ENCODE measurements around the gene KIF26B. TPM values are rescaled to one million over a fixed set of nuclear protein-coding genes. Genes with fewer than 3 reads are reported as not detected.

KIF26B gene
- total and polyA plus RNA-seq, 2 experiments from 2014 or later, result 0.03 to 0.76 TPM

- Mint-ChIP-seq H3K4me3 (no peak overlapping the region), H3K4me1 (peaks cover 6% of the 10 kb centered on the region; the same call in 2 of the 3 replicates), H3K27ac (no peak overlapping the region), H3K36me3 (ENCODE audit: low read depth) (no peaks in the 10 kb centered on the region), H3K9me3 (peaks cover 3% of the 10 kb centered on the region; the same call in 1 of the 3 replicates), H3K27me3 (ENCODE audit: insufficient read depth, low read depth, poor library complexity) (no peaks in the 10 kb centered on the region)
- Histone ChIP-seq H3K4me3 (no peak overlapping the region), H4K20me1 (replicated peaks; ENCODE audit: insufficient read depth) (no peaks in the 10 kb centered on the region), H3K9me2 (ENCODE audit: insufficient read depth) (0 out of 2 replicates have a peak, but pooled peaks cover 4% of the 10 kb centered on the region), H3K27ac (ENCODE audit: low read depth) (no peak overlapping the region), H3K27me3 (ENCODE audit: insufficient read depth) (no peaks in the 10 kb centered on the region), H2AFZ (no peak overlapping the region), H3K4me2 (no peak overlapping the region), H3K4me1 (ENCODE audit: insufficient read depth) (no peaks in the 10 kb centered on the region), H3K79me2 (replicated peaks; ENCODE audit: insufficient read depth) (no peaks in the 10 kb centered on the region), H3K36me3 (ENCODE audit: insufficient read depth) (no peaks in the 10 kb centered on the region), H3F3A (replicated peaks; ENCODE audit: low read depth) (no peaks in the 10 kb centered on the region)
- ATAC-seq (no peak), DNase-seq (ENCODE audit: low spot score) (no peak)
- TF ChIP-seq CREB1 (CRISPR knock-in tag; IDR thresholded peaks at IDR 0.05; ENCODE audit: low read depth), result no peak
- TF ChIP-seq CTCF (conservative IDR thresholded peaks at IDR 0.05; ENCODE audit: low read depth in 2 of 2), result no peak
- no peak for TF ChIP-seq STAT1 (IDR thresholded peaks at IDR 0.05; ENCODE audit: unreplicated experiment)
- TF ChIP-seq, protein P1, sequence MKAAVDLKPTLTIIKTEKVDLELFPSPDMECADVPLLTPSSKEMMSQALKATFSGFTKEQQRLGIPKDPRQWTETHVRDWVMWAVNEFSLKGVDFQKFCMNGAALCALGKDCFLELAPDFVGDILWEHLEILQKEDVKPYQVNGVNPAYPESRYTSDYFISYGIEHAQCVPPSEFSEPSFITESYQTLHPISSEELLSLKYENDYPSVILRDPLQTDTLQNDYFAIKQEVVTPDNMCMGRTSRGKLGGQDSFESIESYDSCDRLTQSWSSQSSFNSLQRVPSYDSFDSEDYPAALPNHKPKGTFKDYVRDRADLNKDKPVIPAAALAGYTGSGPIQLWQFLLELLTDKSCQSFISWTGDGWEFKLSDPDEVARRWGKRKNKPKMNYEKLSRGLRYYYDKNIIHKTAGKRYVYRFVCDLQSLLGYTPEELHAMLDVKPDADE (IDR thresholded peaks at IDR 0.05), result no peak
- TF ChIP-seq NANOG (IDR thresholded peaks at IDR 0.05; ENCODE audit: borderline replicate concordance), result no peak
- TF ChIP-seq ZNF114 (CRISPR knock-in tag; IDR thresholded peaks at IDR 0.05), result no peak
- TF ChIP-seq ZNF331 (CRISPR knock-in tag; IDR thresholded peaks at IDR 0.05; ENCODE audit: low read depth), result no peak
- TF ChIP-seq JUNB (IDR thresholded peaks at IDR 0.05; ENCODE audit: unreplicated experiment), result no peak
- no peak for TF ChIP-seq POLR2AphosphoS5 (IDR thresholded peaks at IDR 0.05; ENCODE audit: low read depth)
- TF ChIP-seq EZH2 (IDR thresholded peaks at IDR 0.05; ENCODE audit: low read depth, unreplicated experiment), result no peak
- TF ChIP-seq, protein P2, sequence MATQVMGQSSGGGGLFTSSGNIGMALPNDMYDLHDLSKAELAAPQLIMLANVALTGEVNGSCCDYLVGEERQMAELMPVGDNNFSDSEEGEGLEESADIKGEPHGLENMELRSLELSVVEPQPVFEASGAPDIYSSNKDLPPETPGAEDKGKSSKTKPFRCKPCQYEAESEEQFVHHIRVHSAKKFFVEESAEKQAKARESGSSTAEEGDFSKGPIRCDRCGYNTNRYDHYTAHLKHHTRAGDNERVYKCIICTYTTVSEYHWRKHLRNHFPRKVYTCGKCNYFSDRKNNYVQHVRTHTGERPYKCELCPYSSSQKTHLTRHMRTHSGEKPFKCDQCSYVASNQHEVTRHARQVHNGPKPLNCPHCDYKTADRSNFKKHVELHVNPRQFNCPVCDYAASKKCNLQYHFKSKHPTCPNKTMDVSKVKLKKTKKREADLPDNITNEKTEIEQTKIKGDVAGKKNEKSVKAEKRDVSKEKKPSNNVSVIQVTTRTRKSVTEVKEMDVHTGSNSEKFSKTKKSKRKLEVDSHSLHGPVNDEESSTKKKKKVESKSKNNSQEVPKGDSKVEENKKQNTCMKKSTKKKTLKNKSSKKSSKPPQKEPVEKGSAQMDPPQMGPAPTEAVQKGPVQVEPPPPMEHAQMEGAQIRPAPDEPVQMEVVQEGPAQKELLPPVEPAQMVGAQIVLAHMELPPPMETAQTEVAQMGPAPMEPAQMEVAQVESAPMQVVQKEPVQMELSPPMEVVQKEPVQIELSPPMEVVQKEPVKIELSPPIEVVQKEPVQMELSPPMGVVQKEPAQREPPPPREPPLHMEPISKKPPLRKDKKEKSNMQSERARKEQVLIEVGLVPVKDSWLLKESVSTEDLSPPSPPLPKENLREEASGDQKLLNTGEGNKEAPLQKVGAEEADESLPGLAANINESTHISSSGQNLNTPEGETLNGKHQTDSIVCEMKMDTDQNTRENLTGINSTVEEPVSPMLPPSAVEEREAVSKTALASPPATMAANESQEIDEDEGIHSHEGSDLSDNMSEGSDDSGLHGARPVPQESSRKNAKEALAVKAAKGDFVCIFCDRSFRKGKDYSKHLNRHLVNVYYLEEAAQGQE (IDR thresholded peaks at IDR 0.05; ENCODE audit: unreplicated experiment), result no peak
- no peak for TF ChIP-seq ZNF462 (CRISPR knock-in tag; IDR thresholded peaks at IDR 0.05)
- no peak for TF ChIP-seq EZH2phosphoT487 (IDR thresholded peaks at IDR 0.05; ENCODE audit: unreplicated experiment)
Observed at GRCh38 chr1:245700631-245701030, 545.8 kb downstream of the KIF26B start.
